GM18517 (cell line): ENCODE measurements around the gene IL1RAP.

Experiments used
- ATAC-seq: cut with Tn5 transposase; IDR thresholded peaks from one replicate; pipeline ENCODE4 v1.9.1; 2021; ENCODE audit warnings: mild to moderate bottlenecking, moderate library complexity; ENCODE audit not compliant: unreplicated experiment

The IL1RAP gene

DNA sequence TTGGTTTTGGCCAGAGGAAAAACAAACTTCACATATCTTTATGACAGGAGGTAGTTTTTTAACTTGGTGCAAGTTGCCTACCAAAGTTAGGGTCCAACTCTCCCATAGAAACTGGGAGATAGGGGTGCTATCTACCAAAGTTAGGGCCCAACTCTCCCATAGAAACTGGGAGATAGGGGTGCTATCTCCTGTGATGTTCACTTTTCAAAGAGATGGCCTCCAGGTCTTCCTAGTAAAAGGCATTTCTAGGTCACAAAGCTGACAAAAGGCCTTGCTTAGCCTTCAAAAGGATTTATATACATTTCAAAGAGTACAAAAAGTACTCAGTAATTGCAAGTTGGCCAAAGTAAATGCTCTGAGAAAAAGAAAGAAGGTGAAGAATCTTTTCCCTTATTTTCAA, 27.1 kb downstream of the IL1RAP start:
- ATAC-seq, result no peak

DNA sequence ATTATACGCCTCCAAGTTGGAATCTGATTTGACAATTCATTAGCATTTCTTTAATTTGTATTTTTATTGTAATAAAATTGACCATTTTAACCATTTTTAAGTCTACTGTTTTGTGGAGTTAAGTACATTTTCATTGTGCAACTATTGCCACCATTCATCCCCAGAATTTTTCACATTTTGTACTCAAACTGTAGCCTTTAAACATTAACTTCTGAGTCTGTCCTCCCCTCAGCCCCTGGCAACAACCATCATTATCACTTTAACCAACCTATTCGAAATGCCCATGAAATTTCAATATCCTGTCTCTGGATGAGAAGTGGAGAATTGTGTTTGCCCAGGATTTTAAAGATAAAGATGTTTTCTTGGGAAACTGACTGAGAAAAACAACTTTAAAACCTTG, 27.7 kb downstream of the IL1RAP start:
- ATAC-seq, result no peak

DNA sequence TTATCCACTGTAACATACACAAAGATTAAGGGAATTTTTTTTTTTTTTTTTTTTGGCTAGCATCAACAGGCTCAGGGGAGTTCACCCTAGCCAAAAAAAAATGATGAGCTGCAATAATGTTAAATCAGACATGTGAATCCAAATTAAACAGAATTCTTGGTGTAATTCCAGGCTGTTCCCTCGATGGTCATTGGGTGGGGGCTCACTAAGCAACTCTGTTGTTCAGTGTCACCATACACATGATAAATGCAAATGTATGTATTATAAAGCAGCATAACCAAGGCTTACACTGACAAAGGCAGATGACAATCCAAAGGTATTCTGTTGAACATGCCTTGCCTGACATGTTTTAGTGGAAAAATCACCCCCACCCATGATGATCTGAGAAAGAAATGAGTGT, 29.0 kb downstream of the IL1RAP start:
- ATAC-seq, result no peak

DNA sequence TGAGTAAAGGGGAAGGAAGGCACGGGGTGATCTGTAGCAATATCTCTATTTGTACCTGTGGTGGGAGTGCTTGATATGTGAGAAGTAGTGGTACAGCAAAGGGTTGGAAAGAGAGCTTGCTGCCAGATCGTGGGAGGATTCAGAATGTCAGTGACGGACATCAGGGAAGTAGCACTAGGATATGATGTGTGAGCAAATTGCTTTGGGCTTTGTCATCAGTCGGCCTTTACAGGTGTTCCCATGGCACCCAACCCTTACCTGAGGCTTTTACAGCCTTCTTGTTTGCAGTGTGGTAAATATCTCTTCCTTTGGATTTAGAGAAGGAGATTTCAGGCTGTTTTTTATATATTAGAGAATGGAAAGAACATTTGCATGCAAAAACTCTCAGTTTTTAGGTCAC, 29.8 kb downstream of the IL1RAP start:
- no peak for ATAC-seq

DNA sequence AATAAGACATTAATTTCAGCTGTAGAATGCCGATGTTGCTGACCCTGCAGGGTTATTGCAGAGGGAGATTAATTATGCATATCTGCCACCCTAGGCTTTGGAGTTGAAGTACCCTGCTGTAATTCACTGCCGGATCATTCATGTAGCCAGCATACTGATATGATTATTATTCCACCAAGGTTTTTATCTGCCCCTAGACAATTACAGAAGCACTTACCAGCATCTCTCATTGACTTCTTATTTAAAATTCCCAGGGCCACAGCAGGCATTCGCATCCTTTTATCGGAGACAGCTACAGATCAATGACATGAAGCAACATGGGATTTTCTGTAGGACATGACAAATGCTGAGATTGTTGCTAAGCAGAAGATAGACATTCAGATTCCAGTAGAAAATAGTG, 31.3 kb downstream of the IL1RAP start:
- ATAC-seq, result no peak

DNA sequence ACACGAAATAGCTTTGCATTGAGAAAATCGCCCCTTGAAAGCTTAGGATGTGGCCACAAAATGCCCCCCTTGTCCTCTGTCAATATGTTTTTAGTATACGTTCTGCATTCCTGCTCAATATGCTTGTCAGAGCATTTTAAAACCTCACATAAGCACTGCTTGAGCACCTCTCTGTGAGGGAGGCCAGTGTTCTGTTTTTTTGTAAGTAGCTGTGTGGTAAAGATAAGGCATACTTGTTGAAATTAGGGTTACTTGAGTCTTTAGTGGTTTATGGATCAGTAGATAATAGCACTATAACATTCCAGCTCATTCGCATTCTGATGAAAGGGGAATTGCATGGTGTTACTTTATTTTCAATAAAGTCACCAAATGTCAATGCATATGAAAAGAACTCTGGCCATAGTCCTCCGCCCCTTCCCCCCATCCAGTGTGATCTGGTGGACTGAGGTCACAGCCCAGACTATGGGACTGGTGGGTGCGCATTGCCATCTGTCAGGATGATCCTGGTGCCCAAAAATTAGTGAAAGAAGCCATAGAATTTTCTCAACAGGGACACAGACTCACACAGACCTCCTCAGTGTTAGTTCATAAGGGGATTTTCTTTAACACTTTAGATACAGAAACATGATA, 33.1 kb downstream of the IL1RAP start:
- no peak for ATAC-seq

DNA sequence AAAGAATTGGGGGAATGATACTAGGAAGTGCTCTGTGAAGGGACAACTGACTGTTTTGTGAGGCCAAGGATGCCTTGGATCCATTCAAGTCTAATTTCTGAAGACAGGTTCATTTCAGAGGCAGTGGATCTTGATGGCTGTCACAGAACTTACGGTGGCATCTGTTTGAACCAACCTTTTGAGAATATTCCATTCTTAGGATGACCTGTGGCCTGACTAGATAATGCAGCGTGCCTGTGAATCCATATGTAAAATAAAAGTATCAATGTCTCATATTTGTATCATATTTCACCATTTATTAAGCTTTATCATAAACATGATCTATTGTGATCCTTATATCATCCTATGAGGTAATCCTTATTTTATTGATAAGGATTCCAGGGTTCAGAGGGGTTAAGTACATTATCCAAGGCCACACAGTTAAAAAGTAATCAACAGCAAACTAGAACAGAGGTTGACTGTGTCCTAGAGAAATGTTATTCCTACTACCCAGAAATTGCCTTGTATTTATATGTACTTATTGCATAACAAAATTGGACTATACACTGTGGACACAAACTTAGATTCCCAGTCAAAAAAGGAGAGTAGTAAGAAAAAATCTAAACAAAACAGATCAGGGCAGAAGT, 34.3 kb downstream of the IL1RAP start:
- no peak for ATAC-seq

DNA sequence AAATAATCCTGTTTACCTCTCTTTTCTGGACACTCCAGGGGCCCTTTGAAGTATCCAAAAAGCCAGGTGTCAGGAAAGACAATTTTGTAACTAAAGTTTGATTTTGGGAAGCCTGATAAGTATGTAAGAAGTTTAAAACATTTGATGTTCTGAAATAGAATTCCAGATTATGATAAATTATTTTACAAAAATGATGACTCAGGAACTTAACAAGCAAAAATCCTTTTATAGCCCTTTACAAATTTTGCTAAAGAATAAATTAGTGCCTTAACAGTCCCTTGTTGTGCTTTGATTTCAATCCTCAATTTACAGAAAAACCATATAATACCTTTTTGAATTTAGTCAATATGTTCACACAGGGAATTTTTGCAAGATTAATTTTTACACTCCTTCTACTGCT, 38.1 kb downstream of the IL1RAP start:
- no peak for ATAC-seq

DNA sequence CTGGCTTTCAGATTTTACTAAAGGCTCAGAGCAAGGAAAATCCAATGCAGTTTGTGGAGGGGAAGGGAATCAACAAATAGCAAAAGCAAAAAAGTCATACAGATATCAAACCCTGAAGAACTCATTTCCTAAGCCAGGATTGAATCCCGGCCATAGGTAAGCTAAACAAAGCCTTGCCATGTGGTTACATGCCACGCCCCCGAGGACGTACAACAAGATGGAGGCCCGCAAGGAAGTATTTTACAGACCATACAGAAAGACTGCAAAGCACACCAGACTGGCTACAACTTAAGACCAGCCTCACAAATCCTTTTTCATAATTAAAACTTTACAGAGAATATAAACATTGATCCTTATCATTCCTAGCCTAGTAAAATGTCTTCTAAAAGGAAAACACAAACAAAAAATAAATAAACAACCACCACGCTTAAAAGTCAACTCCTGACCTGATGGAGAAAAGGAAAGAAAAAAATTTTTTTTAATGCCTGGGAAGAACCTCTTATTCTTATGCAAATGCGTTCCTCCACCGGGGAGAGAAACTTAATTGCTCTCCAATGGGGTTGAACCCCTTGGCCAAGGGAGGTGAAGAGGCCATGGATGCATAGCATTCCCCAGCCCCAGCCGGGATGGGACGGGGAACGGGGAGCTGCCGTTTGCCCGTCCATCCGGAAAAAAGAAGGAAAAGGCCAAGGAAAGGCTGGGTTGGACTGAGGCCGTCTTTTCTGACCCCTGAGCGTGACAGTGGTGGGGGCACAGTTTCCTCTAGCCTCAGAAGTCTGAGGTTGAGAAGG, 39.3 kb downstream of the IL1RAP start:
- no peak for ATAC-seq

DNA sequence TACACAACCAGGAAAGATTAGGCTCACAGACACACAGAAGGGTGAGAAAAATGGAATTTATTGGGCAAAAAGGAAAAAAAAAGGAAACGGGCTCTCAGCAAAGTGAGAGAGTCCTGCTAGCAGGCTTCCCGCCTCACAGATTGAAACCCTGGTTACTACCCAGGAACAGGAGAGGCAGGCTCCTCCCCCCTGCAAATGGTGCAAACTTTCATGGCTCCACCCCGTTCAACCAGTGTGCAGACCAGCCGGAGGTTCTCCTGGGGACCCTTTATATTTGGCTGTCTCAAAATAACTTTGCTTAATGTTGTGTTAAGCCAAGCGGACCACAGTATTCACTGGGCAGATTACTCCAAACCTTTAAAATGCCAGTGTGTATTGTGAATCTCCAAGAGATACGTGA, 40.3 kb downstream of the IL1RAP start:
- ATAC-seq, result no peak

DNA sequence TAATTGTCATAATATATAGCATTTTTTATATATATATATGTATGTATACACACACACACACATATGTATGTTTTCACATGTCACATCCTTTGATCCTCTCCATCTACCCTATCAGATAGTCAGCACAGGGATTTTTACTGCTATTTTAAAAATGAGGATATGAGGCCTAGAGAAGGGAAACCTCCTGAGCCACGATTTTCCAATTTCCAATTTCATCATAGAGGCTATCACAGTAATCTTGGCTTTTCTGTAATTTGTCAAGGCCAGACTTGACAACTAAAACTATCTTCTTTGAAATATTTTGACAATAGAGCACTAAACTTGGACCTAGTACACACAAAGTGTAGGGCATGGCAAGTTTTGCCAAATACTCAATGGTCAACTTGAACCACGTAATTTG, 42.5 kb downstream of the IL1RAP start:
- no peak for ATAC-seq

DNA sequence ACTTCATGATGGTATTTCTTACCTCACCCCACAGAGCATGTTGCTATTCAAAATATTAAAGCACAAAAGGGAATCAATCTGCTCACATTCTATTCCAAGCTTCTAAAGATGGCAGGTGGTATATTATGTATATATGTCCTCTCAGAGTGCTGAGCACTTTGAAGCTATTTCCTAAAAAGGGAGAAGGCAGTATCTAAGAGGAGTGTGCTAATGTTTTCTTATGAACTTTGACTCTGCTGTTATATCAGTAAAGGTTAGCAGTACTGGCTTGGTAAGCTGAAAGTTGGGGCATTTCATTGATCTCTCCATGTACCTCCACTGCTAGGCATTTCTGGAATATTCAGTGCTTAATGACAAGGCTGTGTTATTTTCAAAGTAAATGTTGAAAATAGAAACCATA, 43.4 kb downstream of the IL1RAP start:
- ATAC-seq, result no peak

DNA sequence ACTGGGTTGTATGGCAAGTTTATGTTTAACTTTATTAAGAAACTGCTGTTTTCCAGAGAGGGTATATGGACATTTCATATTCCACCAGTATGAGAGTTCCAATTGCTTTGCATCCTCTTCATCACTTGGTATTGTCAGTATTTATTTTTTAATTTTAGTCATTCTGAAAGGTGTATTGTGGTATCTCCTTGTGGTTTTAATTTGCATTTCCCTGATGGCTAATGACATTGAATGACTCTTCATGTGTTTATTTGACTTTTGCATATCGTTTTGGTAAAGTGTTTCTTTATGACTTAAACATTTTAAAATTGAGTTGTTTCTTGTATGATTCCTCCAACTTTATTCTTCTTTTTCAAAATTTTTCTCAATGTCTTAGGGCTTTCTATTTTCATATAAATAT, 44.4 kb downstream of the IL1RAP start:
- ATAC-seq, result no peak

DNA sequence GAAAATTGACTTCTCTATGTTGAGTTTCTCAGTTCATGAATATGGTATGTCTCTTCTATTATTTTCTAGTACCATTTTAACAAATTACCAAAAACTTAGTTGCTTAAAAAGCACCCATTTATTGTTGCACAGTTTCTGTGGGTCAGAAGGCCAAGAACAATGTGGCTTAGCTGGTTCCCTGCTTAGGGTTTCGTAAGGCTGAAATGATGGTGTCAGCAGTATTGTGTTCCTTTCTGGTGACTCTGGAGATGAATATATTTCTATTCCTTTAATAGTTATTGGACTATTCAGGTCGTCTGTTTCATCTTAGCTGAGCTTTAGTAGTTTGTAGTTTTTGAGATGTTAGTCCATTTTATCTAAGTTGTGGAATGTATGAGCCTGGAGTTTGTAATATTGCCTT, 44.9 kb downstream of the IL1RAP start:
- no peak for ATAC-seq

DNA sequence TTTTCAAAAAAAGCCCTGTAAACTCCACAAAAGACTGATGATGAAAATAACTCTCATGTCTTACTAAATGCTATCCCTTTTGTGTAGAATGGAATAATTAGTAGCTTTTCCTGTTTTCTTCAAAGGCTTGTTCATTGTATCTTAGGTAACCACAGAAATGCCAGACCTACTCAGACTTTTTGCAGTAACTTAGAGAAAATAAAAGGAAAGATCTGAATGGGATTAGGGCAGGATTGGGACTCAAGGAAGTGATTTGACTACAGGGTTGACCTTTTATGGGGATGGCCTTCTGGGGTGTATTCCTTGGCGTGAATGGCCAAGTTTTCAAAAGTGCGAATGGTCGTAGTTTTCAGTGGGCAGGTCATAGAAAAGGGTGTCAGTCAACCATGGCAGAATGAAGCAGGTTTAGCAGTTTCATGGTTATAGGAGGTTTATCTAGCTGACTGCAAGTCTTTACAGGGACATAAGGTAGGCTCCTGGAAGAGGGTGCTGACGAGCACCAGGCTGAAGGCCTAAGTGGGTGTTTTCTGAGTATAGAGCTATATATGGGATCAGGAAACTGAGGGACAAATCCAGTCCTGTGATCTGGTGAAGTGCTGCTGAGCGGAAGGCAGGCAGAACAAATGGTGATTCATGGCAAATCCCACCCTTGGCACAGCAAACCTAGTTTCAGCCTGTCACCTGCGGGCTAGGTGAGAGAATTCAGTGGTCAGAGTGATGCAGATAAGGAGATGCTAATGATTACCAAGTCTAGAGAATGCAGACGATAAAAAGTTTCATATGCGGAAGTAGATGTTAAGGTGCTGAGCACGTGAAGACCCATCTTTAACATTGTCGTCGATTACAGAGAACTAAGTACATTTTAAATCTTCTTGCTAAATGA, 46.4 kb downstream of the IL1RAP start:
- ATAC-seq, result no peak

DNA sequence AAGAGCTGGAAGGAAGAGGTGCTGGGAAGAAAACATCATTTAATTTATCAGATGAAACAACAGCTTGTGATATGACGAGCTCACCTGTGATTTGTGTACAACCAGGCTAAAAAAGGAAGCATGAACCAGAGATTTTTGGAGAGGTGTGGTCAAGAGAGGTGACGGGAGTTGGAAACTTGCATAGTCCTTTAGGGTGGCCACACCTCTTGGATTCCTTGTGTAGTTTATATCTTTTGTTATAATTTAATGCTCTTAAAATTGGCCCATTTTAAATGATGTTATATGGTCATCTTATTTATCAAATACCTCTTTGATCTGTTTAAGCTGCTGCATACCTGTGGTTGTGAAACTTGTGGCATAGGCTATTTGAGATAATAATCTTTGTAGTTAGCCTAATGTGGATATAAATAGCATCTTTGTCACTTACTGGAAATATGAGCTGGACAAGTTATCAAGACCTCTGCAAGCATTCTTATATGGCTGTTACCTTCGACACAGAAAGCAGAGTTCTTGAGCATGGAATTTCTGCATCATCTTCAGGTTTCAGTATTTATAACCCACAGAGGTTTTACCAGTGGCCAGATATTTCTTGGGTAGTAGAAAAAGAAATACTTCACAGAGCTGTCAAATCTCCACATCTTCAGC, 49.1 kb downstream of the IL1RAP start:
- no peak for ATAC-seq

DNA sequence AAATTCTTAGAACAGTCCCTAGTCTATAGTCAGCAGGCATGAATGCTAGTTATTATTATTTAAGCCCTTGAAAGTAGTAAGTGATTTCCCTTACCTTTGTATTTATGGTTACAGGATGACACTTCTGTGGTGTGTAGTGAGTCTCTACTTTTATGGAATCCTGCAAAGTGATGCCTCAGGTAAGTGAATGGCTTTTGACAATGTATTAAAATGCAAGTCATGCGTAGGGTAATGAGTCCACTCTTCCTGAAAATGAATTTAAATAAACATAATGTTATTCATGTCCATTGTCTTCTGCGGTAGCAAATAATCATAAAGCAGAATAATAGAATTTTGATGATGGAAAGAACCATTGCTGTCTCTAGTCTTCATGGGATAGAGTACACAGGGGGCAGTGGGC, 50.3 kb downstream of the IL1RAP start:
- no peak for ATAC-seq

DNA sequence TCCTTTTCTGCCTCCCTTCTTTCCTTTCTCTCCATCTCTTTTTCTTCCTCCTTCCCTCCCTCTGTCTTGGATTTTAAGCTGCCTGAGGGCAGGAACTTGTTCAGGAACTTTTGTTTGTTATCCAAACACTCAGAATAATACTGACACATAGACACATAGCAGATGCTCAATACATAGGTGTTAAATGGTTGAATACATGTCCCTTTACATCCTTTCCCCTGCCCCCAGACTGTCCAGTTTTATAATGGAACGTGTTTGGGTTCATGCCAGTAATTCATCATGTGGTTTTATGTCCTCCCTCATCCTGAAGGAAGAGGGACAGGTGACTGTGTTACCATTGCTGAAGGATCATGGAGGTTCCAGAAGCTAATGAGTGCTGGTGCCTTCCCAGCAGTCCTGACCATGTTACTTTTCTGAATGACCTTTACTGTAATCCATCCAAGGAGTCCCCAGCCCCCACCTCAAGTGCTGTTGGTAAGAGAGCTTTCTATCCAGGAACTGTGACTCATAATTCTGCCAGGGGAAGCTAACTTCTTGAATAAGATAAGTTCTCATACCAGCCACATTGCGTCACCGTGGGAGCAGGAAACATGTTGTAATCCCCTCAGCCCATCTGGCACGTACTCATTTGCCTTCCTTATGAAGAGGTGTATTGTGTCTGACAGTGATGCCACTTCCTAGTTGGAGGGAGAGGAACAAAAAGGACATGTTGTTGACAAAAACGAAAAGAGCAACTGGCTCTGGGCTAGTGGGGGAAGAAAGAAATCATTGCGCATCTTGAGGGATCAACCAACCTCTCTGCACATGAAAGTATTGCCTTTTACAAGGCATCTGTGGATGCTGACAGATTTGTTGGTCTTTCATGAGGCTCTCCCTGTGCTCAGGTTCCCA, 52.4 kb downstream of the IL1RAP start:
- ATAC-seq, result no peak

DNA sequence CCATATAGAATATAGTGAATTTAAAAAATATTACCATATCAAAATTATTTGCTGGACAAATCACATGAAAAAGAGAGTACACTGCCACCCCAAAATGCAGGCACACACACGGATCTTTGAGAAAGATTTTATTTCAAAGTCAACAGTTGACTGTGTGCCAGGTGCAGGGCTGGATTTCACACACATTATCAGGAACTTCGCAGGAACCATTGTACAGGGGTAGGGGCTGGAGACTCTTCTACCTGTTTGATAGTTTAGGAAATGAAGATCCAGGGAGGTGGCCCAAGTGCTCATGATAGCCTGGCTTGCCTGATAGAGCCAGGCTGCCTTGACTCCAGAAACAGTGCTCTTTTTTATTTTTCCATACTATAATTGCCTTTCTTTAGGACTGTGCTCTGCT, 54.2 kb downstream of the IL1RAP start:
- ATAC-seq, result no peak

DNA sequence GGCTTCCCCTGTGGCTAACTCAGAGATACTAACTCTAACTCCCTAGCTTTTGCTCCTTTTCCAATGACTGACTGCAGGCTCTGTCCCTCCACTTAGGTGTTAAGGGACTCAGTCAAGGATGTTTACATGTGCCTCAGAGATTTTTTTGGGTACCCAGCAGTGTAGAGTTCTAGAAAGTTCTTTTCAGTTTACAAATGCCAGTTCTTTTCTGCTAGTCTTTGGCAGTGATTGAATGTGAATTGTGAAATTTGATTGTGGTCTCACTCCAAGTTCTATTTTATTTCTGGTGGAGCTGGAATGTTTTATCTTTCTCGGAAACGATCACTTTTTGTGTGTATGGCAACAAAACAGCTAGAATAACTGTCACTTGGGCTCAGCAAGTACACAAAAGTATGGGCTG, 60.6 kb downstream of the IL1RAP start:
- no peak for ATAC-seq
